Transverse colon (tissue), 3 donors: ENCODE data around the gene TYW1.
"Not testable (repeated sequence)": the region's sequence is repeated elsewhere in the genome, so short reads cannot be mapped to it uniquely, and the experiment has no call there.

Source experiments
- EP300 ChIP-seq: sonication (generic); formaldehyde crosslinking; IDR thresholded peaks from one replicate; pipeline ENCODE4 v1.6.1; 2017; ENCODE audit warnings: antibody characterized with exemption, low read depth
- POLR2A ChIP-seq: fragments of 450-650 bp; IDR thresholded peaks from one replicate; pipeline ENCODE4 v1.6.1; 2016; ENCODE audit warnings: antibody characterized with exemption, mild to moderate bottlenecking, moderate library complexity
- TF ChIP-seq, protein P1 (sequence below), 5 experiments: fragments of 200-600 bp in 3 of 5; fragments of 450-650 bp in 2 of 5; sonication (generic) in 3 of 5; IDR thresholded peaks; 1 replicate in 2 of 5; 2 replicates in 3 of 5; pipeline ENCODE4 v1.5.1; 2016 to 2017; ENCODE audit warnings: antibody characterized with exemption in 5 of 5, inconsistent platforms in 3 of 5, mild to moderate bottlenecking in 2 of 5, moderate library complexity in 1 of 5

DNA sequence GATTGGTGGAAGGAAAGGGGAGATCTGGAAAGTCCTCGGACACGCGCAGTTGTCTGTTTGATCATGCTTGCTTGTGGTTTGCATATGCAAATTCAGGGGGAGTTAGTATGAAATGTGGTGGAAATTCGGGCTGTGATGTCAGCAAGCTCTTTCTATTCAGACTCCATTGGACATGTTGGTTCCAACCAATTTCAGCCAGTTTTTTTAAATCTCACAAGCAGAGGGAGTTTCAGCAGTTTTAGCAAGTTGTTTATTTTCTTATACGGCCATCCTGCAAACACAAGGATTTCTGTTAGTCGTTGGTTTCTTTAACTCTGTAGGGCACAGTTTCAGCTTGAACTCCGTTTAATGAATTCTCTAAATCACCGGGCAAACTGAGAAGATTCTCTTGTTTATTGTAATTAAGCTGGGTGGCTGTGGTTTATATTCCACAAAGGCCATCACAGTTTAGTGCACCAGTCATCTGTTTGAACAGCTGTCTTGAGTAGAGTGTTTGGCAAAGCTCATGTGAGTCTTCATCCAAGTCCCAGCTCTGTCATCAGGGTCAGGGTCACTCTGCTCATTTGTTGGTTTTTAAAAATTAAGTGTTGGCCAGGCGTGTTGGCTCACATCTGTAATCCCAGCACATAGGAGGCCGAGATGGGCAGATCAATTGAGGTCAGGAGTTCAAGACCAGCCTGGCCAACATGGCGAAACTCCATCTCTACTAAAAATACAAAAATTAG, 196.4 kb downstream of the TYW1 start:
- TF ChIP-seq, protein P1, sequence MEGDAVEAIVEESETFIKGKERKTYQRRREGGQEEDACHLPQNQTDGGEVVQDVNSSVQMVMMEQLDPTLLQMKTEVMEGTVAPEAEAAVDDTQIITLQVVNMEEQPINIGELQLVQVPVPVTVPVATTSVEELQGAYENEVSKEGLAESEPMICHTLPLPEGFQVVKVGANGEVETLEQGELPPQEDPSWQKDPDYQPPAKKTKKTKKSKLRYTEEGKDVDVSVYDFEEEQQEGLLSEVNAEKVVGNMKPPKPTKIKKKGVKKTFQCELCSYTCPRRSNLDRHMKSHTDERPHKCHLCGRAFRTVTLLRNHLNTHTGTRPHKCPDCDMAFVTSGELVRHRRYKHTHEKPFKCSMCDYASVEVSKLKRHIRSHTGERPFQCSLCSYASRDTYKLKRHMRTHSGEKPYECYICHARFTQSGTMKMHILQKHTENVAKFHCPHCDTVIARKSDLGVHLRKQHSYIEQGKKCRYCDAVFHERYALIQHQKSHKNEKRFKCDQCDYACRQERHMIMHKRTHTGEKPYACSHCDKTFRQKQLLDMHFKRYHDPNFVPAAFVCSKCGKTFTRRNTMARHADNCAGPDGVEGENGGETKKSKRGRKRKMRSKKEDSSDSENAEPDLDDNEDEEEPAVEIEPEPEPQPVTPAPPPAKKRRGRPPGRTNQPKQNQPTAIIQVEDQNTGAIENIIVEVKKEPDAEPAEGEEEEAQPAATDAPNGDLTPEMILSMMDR (IDR thresholded peaks at IDR 0.05) = not testable (repeated sequence)
- TF ChIP-seq POLR2A, EP300: not testable (repeated sequence)
